WTC11 (cell line): ENCODE measurements around the gene BMS1. TPM values are rescaled to one million over a fixed set of nuclear protein-coding genes. Genes with fewer than 3 reads are reported as not detected.

Source experiments
- ATAC-seq: fragments of 200-7000 bp; cut with Tn5 transposase; 2 replicates; pipeline ENCODE4 v1.10.0; 2021; ENCODE audit warnings: mild to moderate bottlenecking, moderate library complexity
- CTCF ChIA-PET: fragments of 300-600 bp; sonication (Branson Sonifier 250); formaldehyde crosslinking; loops from one replicate; lab custom pipeline; 2021; ENCODE audit warnings: antibody characterized with exemption; lab: Charles Lee
- POLR2A ChIA-PET: fragments of 350-600 bp; sonication (Branson Sonifier 250); formaldehyde crosslinking; loops from one replicate; lab custom pipeline; 2021; ENCODE audit warnings: antibody characterized with exemption; lab: Charles Lee
- DNase-seq: peaks from one replicate; pipeline ENCODE4 v3.0.0; 2021; ENCODE audit warnings: low spot score
- H3K27ac Mint-ChIP-seq: 2 replicates; pipeline ENCODE4 v1.8.0; 2021; ENCODE audit warnings: mixed read lengths
- H3K27me3 Mint-ChIP-seq: 2 replicates; pipeline ENCODE4 v1.8.0; 2021; ENCODE audit warnings: low read depth, mild to moderate bottlenecking, moderate library complexity, mixed read lengths
- H3K36me3 Mint-ChIP-seq: 2 replicates; pipeline ENCODE4 v1.8.0; 2021; ENCODE audit warnings: mixed read lengths
- H3K4me1 Mint-ChIP-seq: 2 replicates; pipeline ENCODE4 v1.8.0; 2022; ENCODE audit warnings: mixed read lengths
- H3K4me3 Mint-ChIP-seq: 2 replicates; pipeline ENCODE4 v1.8.0; 2021; ENCODE audit warnings: mild to moderate bottlenecking, moderate library complexity, mixed read lengths
- H3K9me3 Mint-ChIP-seq: 2 replicates; pipeline ENCODE4 v1.8.0; 2021; ENCODE audit warnings: mixed read lengths
- ELF4 ChIP-seq: sonication (generic); formaldehyde crosslinking; IDR thresholded peaks from 2 replicates; pipeline ENCODE4 v1.8.1; 2022; ENCODE audit warnings: low read depth, mild to moderate bottlenecking, moderate library complexity, missing genetic modification reagents
- EMX1 ChIP-seq: fragments of 250-450 bp; sonication (Bioruptor Pico); IDR thresholded peaks from 2 replicates; pipeline ENCODE4 v1.8.0; 2021; ENCODE audit warnings: mild to moderate bottlenecking
- GABPB1 ChIP-seq: sonication (generic); formaldehyde crosslinking; IDR thresholded peaks from 2 replicates; pipeline ENCODE4 v1.8.1; 2023; ENCODE audit warnings: mild to moderate bottlenecking, missing genetic modification reagents
- total RNA-seq: library from RNA; stranded (reverse); gene quantifications from 3 replicates; pipeline ENCODE4 v1.2.3, GENCODE V29; 2021
- TF ChIP-seq, protein P1 (sequence below): sonication (generic); formaldehyde crosslinking; IDR thresholded peaks from 2 replicates; pipeline ENCODE4 v1.8.1; 2023; ENCODE audit warnings: mild to moderate bottlenecking, missing genetic modification reagents, moderate library complexity
- TF ChIP-seq, protein P2 (sequence below): sonication (generic); formaldehyde crosslinking; IDR thresholded peaks from 2 replicates; pipeline ENCODE4 v1.8.1; 2022; ENCODE audit warnings: low read depth, mild to moderate bottlenecking, moderate library complexity, missing genetic modification reagents, borderline replicate concordance
- TF ChIP-seq, protein P3 (sequence below): sonication (generic); formaldehyde crosslinking; IDR thresholded peaks from 2 replicates; pipeline ENCODE4 v1.8.1; 2022; ENCODE audit warnings: mild to moderate bottlenecking, moderate library complexity, missing genetic modification reagents
- TF ChIP-seq, protein P4 (sequence below): fragments of 250-450 bp; sonication (Bioruptor Pico); conservative IDR thresholded peaks from 2 replicates; pipeline ENCODE4 v1.9.0; 2021; ENCODE audit warnings: mild to moderate bottlenecking
- TF ChIP-seq, protein P5 (sequence below): sonication (generic); formaldehyde crosslinking; IDR thresholded peaks from 2 replicates; pipeline ENCODE4 v1.8.1; 2023; ENCODE audit warnings: mild to moderate bottlenecking, missing genetic modification reagents, borderline replicate concordance
- TF ChIP-seq, protein P6 (sequence below): sonication (generic); formaldehyde crosslinking; IDR thresholded peaks from 2 replicates; pipeline ENCODE4 v1.8.0; 2023; ENCODE audit warnings: missing genetic modification reagents, mild to moderate bottlenecking, borderline replicate concordance

Gene BMS1
- total RNA-seq, 1 experiment from 2014 or later, result 37.7 TPM

DNA sequence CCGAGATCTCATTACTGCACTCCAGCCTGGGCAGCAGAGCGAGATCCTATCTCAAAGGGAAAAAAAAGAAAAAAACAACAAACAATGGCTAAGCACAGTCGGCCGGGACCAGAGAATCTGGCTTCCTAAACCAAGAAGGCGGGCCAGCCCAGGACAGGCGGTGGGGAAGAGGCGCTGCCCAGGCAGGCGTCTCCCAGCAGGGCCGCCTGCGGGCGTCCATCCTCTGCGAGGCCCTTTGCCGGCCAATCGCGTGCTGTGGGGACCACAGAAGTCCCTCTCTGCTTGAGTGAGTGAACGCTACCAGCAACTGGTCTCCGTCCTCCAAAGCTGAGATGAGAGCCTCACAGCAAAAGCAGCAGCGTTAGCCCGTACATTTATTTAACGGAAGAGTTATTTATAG lies 14.7 kb upstream of the BMS1 start (continued):
- TF ChIP-seq, protein P1, sequence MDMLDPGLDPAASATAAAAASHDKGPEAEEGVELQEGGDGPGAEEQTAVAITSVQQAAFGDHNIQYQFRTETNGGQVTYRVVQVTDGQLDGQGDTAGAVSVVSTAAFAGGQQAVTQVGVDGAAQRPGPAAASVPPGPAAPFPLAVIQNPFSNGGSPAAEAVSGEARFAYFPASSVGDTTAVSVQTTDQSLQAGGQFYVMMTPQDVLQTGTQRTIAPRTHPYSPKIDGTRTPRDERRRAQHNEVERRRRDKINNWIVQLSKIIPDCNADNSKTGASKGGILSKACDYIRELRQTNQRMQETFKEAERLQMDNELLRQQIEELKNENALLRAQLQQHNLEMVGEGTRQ, result no peak
- TF ChIP-seq ELF4, result no peak
- TF ChIP-seq, protein P2, sequence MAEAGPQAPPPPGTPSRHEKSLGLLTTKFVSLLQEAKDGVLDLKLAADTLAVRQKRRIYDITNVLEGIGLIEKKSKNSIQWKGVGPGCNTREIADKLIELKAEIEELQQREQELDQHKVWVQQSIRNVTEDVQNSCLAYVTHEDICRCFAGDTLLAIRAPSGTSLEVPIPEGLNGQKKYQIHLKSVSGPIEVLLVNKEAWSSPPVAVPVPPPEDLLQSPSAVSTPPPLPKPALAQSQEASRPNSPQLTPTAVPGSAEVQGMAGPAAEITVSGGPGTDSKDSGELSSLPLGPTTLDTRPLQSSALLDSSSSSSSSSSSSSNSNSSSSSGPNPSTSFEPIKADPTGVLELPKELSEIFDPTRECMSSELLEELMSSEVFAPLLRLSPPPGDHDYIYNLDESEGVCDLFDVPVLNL (CRISPR knock-in tag), result no peak
- no peak for TF ChIP-seq GABPB1 (CRISPR knock-in tag)
- no peak for TF ChIP-seq EMX1 (CRISPR knock-in tag)

DNA sequence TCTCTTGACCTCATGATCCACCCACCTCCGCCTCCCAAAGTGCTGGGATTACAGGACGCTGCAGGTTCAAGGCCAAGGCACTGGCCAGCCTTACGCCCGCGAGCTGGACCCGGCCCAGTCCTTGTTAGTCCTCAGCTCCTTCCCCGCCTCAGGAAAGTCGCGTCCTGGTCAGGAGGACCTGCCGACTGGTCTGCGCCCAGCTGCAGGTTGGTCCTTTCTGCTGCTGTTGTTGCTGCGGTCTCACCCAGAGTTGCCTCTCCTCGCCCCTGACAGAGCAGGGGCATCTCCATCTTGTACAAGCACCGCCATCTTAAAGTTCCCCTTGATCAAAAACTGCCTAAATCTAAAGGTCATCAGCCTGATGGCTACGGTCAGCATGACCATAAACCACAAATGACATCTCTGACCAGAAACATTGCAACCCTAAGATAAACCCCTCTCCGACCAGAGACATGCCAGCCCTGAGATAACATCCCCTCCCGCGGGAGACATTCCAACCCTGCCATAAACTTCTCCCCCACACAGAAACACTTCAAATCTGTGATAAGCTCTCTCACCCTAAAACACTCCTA lies 13.9 kb upstream of the BMS1 start:
- ATAC-seq (no peak), DNase-seq (no peak)
- peaks cover 15% of the 10 kb centered on the region for H3K9me3 Mint-ChIP-seq
- TF ChIP-seq, protein P3, sequence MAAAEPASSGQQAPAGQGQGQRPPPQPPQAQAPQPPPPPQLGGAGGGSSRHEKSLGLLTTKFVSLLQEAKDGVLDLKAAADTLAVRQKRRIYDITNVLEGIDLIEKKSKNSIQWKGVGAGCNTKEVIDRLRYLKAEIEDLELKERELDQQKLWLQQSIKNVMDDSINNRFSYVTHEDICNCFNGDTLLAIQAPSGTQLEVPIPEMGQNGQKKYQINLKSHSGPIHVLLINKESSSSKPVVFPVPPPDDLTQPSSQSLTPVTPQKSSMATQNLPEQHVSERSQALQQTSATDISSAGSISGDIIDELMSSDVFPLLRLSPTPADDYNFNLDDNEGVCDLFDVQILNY (CRISPR knock-in tag), result no peak
- TF ChIP-seq, protein P4, sequence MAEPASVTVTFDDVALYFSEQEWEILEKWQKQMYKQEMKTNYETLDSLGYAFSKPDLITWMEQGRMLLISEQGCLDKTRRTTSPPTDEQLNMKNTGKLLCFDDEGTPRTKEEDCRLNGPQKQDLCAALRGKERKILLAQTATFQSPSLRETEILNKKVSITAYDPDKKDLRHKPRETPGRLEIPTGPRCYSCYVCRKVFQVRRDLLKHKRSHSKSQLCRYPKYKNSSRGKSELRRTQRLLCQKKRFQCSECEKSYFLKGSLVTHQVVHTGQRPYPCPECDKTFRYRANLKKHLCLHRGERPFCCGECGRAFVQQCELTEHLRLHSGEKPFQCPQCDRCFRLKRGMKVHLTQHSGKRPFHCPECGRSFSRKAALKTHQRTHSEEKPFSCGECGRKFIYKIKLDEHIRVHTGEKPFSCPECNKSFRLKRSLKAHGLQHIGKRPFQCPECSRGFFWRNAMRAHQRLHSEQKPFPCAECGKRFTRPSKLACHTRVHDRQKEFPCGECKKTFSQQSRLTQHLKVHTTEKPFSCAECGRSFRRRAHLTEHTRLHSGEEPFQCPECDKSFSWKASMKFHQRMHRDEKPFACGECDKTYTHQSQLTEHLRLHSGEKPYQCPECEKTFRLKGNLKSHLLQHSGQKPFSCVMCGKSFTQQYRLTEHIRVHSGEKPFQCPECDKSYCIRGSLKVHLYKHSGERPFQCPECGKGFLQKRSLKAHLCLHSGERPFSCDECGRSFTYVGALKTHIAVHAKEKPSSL (CRISPR knock-in tag), result no peak
- TF ChIP-seq, protein P1, result no peak
- TF ChIP-seq, protein P5, sequence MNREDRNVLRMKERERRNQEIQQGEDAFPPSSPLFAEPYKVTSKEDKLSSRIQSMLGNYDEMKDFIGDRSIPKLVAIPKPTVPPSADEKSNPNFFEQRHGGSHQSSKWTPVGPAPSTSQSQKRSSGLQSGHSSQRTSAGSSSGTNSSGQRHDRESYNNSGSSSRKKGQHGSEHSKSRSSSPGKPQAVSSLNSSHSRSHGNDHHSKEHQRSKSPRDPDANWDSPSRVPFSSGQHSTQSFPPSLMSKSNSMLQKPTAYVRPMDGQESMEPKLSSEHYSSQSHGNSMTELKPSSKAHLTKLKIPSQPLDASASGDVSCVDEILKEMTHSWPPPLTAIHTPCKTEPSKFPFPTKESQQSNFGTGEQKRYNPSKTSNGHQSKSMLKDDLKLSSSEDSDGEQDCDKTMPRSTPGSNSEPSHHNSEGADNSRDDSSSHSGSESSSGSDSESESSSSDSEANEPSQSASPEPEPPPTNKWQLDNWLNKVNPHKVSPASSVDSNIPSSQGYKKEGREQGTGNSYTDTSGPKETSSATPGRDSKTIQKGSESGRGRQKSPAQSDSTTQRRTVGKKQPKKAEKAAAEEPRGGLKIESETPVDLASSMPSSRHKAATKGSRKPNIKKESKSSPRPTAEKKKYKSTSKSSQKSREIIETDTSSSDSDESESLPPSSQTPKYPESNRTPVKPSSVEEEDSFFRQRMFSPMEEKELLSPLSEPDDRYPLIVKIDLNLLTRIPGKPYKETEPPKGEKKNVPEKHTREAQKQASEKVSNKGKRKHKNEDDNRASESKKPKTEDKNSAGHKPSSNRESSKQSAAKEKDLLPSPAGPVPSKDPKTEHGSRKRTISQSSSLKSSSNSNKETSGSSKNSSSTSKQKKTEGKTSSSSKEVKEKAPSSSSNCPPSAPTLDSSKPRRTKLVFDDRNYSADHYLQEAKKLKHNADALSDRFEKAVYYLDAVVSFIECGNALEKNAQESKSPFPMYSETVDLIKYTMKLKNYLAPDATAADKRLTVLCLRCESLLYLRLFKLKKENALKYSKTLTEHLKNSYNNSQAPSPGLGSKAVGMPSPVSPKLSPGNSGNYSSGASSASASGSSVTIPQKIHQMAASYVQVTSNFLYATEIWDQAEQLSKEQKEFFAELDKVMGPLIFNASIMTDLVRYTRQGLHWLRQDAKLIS (CRISPR knock-in tag), result no peak
- TF ChIP-seq, protein P6, sequence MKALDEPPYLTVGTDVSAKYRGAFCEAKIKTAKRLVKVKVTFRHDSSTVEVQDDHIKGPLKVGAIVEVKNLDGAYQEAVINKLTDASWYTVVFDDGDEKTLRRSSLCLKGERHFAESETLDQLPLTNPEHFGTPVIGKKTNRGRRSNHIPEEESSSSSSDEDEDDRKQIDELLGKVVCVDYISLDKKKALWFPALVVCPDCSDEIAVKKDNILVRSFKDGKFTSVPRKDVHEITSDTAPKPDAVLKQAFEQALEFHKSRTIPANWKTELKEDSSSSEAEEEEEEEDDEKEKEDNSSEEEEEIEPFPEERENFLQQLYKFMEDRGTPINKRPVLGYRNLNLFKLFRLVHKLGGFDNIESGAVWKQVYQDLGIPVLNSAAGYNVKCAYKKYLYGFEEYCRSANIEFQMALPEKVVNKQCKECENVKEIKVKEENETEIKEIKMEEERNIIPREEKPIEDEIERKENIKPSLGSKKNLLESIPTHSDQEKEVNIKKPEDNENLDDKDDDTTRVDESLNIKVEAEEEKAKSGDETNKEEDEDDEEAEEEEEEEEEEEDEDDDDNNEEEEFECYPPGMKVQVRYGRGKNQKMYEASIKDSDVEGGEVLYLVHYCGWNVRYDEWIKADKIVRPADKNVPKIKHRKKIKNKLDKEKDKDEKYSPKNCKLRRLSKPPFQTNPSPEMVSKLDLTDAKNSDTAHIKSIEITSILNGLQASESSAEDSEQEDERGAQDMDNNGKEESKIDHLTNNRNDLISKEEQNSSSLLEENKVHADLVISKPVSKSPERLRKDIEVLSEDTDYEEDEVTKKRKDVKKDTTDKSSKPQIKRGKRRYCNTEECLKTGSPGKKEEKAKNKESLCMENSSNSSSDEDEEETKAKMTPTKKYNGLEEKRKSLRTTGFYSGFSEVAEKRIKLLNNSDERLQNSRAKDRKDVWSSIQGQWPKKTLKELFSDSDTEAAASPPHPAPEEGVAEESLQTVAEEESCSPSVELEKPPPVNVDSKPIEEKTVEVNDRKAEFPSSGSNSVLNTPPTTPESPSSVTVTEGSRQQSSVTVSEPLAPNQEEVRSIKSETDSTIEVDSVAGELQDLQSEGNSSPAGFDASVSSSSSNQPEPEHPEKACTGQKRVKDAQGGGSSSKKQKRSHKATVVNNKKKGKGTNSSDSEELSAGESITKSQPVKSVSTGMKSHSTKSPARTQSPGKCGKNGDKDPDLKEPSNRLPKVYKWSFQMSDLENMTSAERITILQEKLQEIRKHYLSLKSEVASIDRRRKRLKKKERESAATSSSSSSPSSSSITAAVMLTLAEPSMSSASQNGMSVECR (CRISPR knock-in tag), result no peak
- H3K27me3 Mint-ChIP-seq, result peaks cover 35% of the 10 kb centered on the region
- no peak overlapping the region for H3K27ac Mint-ChIP-seq
- POLR2A ChIA-PET, result no interaction called here
- no peaks in the 10 kb centered on the region for H3K4me1 Mint-ChIP-seq
- H3K36me3 Mint-ChIP-seq, result no peaks in the 10 kb centered on the region; the same call in 1 of the 2 replicates
- CTCF ChIA-PET, result interaction anchor here (2.2 kb wide), 1 partner anchor 15 kb away, joined by 8 read pairs; no protein-coding TSS in a partner anchor
- no peak overlapping the region for H3K4me3 Mint-ChIP-seq
